Mesenchymal stem cell (in vitro differentiated cells and primary cell): Measurements from ENCODE around the gene RAB6B.

Experiments
- DNase-seq: peaks from one replicate; pipeline ENCODE4 v3.0.0-alpha.2; 2013
- H2AFZ ChIP-seq: one replicate; pipeline ENCODE4 v1.6.1; 2013; ENCODE audit warnings: low read depth, mild to moderate bottlenecking, control low read depth, inconsistent platforms, low read length, moderate library complexity
- H2AK5ac ChIP-seq: 2 replicates; pipeline ENCODE4 v1.6.1; 2013; ENCODE audit warnings: low read length, moderate library complexity, mild to moderate bottlenecking, inconsistent platforms; ENCODE audit not compliant: severe bottlenecking
- H2BK120ac ChIP-seq: one replicate; pipeline ENCODE4 v1.6.1; 2013; ENCODE audit warnings: low read depth, mild to moderate bottlenecking, inconsistent platforms, low read length, moderate library complexity
- H2BK12ac ChIP-seq, 2 experiments: one replicate each; pipeline ENCODE4 v1.6.1; 2013; ENCODE audit warnings: inconsistent platforms in 2 of 2, low read length in 2 of 2, mild to moderate bottlenecking in 2 of 2, moderate library complexity in 2 of 2, control low read depth in 1 of 2
- H2BK15ac ChIP-seq: one replicate; pipeline ENCODE4 v1.6.1; 2013; ENCODE audit warnings: mild to moderate bottlenecking, low read depth, inconsistent platforms; ENCODE audit not compliant: poor library complexity, severe bottlenecking
- H2BK5ac ChIP-seq: 2 replicates; pipeline ENCODE4 v1.6.1; 2013; ENCODE audit warnings: low read depth, mild to moderate bottlenecking, low read length, control low read depth, inconsistent platforms; ENCODE audit not compliant: poor library complexity, severe bottlenecking
- H3K14ac ChIP-seq, 2 experiments: one replicate each; pipeline ENCODE4 v1.6.1; 2013; ENCODE audit warnings: inconsistent platforms in 2 of 2, low read length in 2 of 2, control low read depth in 1 of 2, mild to moderate bottlenecking in 1 of 2, moderate library complexity in 1 of 2
- H3K18ac ChIP-seq, 2 experiments: one replicate each; pipeline ENCODE4 v1.6.1; 2013; ENCODE audit warnings: inconsistent platforms in 2 of 2, low read length in 2 of 2, control low read depth in 1 of 2, low read depth in 1 of 2, mild to moderate bottlenecking in 1 of 2
- H3K23ac ChIP-seq, 2 experiments: one replicate each; pipeline ENCODE4 v1.6.1; 2013; ENCODE audit warnings: inconsistent platforms in 2 of 2, low read length in 2 of 2, mild to moderate bottlenecking in 2 of 2, moderate library complexity in 2 of 2, control low read depth in 1 of 2
- H3K27ac ChIP-seq: 2 replicates; pipeline ENCODE4 v1.5.1; 2013; ENCODE audit warnings: mild to moderate bottlenecking, moderate library complexity, low read length, control low read depth, inconsistent platforms; ENCODE audit not compliant: poor library complexity, severe bottlenecking
- H3K27me3 ChIP-seq, 2 experiments: 2 replicates each; pipeline versions ENCODE4 v1.6.1 to v1.7.0; 2013; ENCODE audit warnings: low read length in 2 of 2, mild to moderate bottlenecking in 2 of 2, moderate library complexity in 2 of 2, control low read depth in 1 of 2, inconsistent platforms in 1 of 2; ENCODE audit not compliant: control insufficient read depth in 1 of 2, insufficient read depth in 1 of 2
- H3K36me3 ChIP-seq, 2 experiments: 2 replicates each; pipeline versions ENCODE4 v1.6.1 to v1.7.0; 2013; ENCODE audit warnings: low read length in 2 of 2, control low read depth in 1 of 2, inconsistent platforms in 1 of 2, low read depth in 1 of 2, mild to moderate bottlenecking in 1 of 2; ENCODE audit not compliant: insufficient read depth in 2 of 2, control insufficient read depth in 1 of 2
- H3K4ac ChIP-seq, 2 experiments: one replicate each; pipeline ENCODE4 v1.6.1; 2013; ENCODE audit warnings: inconsistent platforms in 2 of 2, low read length in 2 of 2, mild to moderate bottlenecking in 2 of 2, moderate library complexity in 2 of 2, control low read depth in 1 of 2, low read depth in 1 of 2
- H3K4me1 ChIP-seq: 2 replicates; pipeline ENCODE4 v1.6.1; 2013; ENCODE audit warnings: low read depth, low read length, control low read depth; ENCODE audit not compliant: control insufficient read depth, insufficient read depth
- H3K4me2 ChIP-seq: 2 replicates; pipeline ENCODE4 v1.6.1; 2013; ENCODE audit warnings: low read length, mild to moderate bottlenecking, inconsistent platforms; ENCODE audit not compliant: poor library complexity, severe bottlenecking
- H3K4me3 ChIP-seq, 2 experiments: 2 replicates each; pipeline versions ENCODE4 v1.5.1 to v1.7.0; 2013; ENCODE audit warnings: low read length in 2 of 2, mild to moderate bottlenecking in 2 of 2, control low read depth in 1 of 2, low read depth in 1 of 2; ENCODE audit not compliant: insufficient read depth in 1 of 2
- H3K79me1 ChIP-seq: replicated peaks from 2 replicates; pipeline ENCODE4 v1.6.1; 2013; ENCODE audit warnings: mild to moderate bottlenecking, control low read depth, low read length, inconsistent platforms; ENCODE audit not compliant: poor library complexity, severe bottlenecking
- H3K9ac ChIP-seq: 2 replicates; pipeline ENCODE4 v1.7.0; 2013; ENCODE audit warnings: mild to moderate bottlenecking, low read length, moderate library complexity
- H3K9me3 ChIP-seq: 2 replicates; pipeline ENCODE4 v1.7.0; 2013; ENCODE audit warnings: mild to moderate bottlenecking, low read length; ENCODE audit not compliant: control insufficient read depth
- H4K8ac ChIP-seq: one replicate; pipeline ENCODE4 v1.6.1; 2013; ENCODE audit warnings: inconsistent platforms, mild to moderate bottlenecking, low read length, moderate library complexity
- H4K91ac ChIP-seq: one replicate; pipeline ENCODE4 v1.6.1; 2013; ENCODE audit warnings: mild to moderate bottlenecking, low read length, inconsistent platforms
- WGBS: methylation state at CpG from one replicate; pipeline ENCODE4 v1.1.7; 2013; ENCODE audit warnings: mixed read lengths; 5-methylcytosine and 5-hydroxymethylcytosine counted together

RAB6B gene

GRCh38 chr3:133856316-133856715 is 39.4 kb downstream of the RAB6B start:
- Histone ChIP-seq H4K8ac (no peak overlapping the region), H3K4me3 (peak overlapping the region in 1 of 2 experiments; percentile 25), H3K23ac (no peak overlapping the region), H3K79me1 (no peaks in the 10 kb centered on the region), H3K14ac (no peak overlapping the region), H4K91ac (no peak overlapping the region), H2BK12ac (no peak overlapping the region), H3K9me3 (no peaks in the 10 kb centered on the region), H3K4me2 (no peak overlapping the region), H3K27me3 (no peaks in the 10 kb centered on the region), H2BK5ac (no peak overlapping the region), H3K9ac (no peak overlapping the region), H2BK15ac (no peak overlapping the region), H3K4me1 (no peaks in the 10 kb centered on the region), H3K27ac (no peak overlapping the region), H2AFZ (no peak overlapping the region), H3K36me3 (no peaks in the 10 kb centered on the region), H2BK120ac (no peak overlapping the region), H2AK5ac (no peak overlapping the region), H3K4ac (no peak overlapping the region), H3K18ac (no peak overlapping the region)
- DNase-seq, result no peak
- WGBS, result 69% methylated on average over 2 of the region's 2 CpGs

GRCh38 chr3:133855772-133856171 is 39.9 kb downstream of the RAB6B start:
- no peak overlapping the region for H2AFZ ChIP-seq
- no peak overlapping the region for H2BK5ac ChIP-seq
- no peak overlapping the region for H3K4me2 ChIP-seq
- H3K4ac ChIP-seq, result no peak overlapping the region
- no peaks in the 10 kb centered on the region for H3K4me1 ChIP-seq
- H3K14ac ChIP-seq, result no peak overlapping the region
- no peaks in the 10 kb centered on the region for H3K36me3 ChIP-seq
- no peak overlapping the region for H2BK12ac ChIP-seq
- H2BK120ac ChIP-seq, result no peak overlapping the region
- no peak overlapping the region for H2AK5ac ChIP-seq
- H4K91ac ChIP-seq, result no peak overlapping the region
- no peaks in the 10 kb centered on the region for H3K79me1 ChIP-seq
- H3K27me3 ChIP-seq, result no peaks in the 10 kb centered on the region
- H3K9ac ChIP-seq, result no peak overlapping the region
- no peak for DNase-seq
- H3K18ac ChIP-seq, result no peak overlapping the region
- 80% methylated on average over 6 of the region's 6 CpGs for WGBS
- no peaks in the 10 kb centered on the region for H3K9me3 ChIP-seq
- no peak overlapping the region for H3K23ac ChIP-seq
- no peak overlapping the region for H3K27ac ChIP-seq
- no peak overlapping the region for H4K8ac ChIP-seq
- no peak overlapping the region for H2BK15ac ChIP-seq
- peak overlapping the region in 1 of 2 experiments; percentile 25 for H3K4me3 ChIP-seq

- Histone ChIP-seq H3K9ac (no peak overlapping the region), H3K79me1 (no peaks in the 10 kb centered on the region), H3K4ac (no peak overlapping the region), H3K27ac (no peak overlapping the region), H2AK5ac (no peak overlapping the region), H3K14ac (no peak overlapping the region), H2BK5ac (no peak overlapping the region), H2BK15ac (no peak overlapping the region), H3K4me2 (no peak overlapping the region), H4K8ac (no peak overlapping the region), H2BK12ac (no peak overlapping the region), H3K23ac (no peak overlapping the region), H4K91ac (no peak overlapping the region), H3K18ac (no peak overlapping the region), H3K36me3 (no peaks in the 10 kb centered on the region), H3K4me1 (no peaks in the 10 kb centered on the region), H3K27me3 (no peaks in the 10 kb centered on the region), H3K9me3 (no peaks in the 10 kb centered on the region), H2AFZ (no peak overlapping the region), H2BK120ac (no peak overlapping the region), H3K4me3 (peak overlapping the region in 1 of 2 experiments; percentile 16)
- no peak for DNase-seq
- 90% methylated on average over 4 of the region's 4 CpGs for WGBS
These were observed 40.7 kb downstream of the RAB6B start for GRCh38 chr3:133855002-133855370.

- Histone ChIP-seq H2BK12ac (no peak overlapping the region), H3K4me3 (peak overlapping the region in 1 of 2 experiments; percentile 28), H2BK120ac (no peak overlapping the region), H3K27me3 (no peaks in the 10 kb centered on the region), H2AFZ (no peak overlapping the region), H3K36me3 (no peaks in the 10 kb centered on the region), H2BK15ac (no peak overlapping the region), H4K91ac (no peak overlapping the region), H2AK5ac (no peak overlapping the region), H4K8ac (no peak overlapping the region), H3K4me2 (no peak overlapping the region), H3K9me3 (no peaks in the 10 kb centered on the region), H3K4me1 (no peaks in the 10 kb centered on the region), H2BK5ac (no peak overlapping the region), H3K9ac (no peak overlapping the region), H3K14ac (no peak overlapping the region), H3K23ac (no peak overlapping the region), H3K4ac (no peak overlapping the region), H3K18ac (no peak overlapping the region), H3K27ac (no peak overlapping the region), H3K79me1 (no peaks in the 10 kb centered on the region)
- WGBS, result 75% methylated on average over 3 of the region's 5 CpGs
- no peak for DNase-seq
These were observed 41.2 kb downstream of the RAB6B start for GRCh38 chr3:133854264-133855001.
